Stomach (tissue), 4 donors: ENCODE data around the gene SCRG1.

Experiments
- POLR2A ChIP-seq, 4 donors: fragments of 450-650 bp; IDR thresholded peaks; one replicate each; pipeline ENCODE4 v1.6.1; 2016; ENCODE audit warnings: antibody characterized with exemption in 4 of 4, control low read depth in 2 of 4, mild to moderate bottlenecking in 1 of 4, moderate library complexity in 1 of 4
- TF ChIP-seq, protein P1 (sequence below), 7 experiments: fragments of 450-650 bp in 4 of 7; fragments of 200-600 bp in 3 of 7; sonication (generic) in 3 of 7; IDR thresholded peaks; one replicate each; pipeline ENCODE4 v1.5.1; 2016 to 2019; ENCODE audit warnings: antibody characterized with exemption in 7 of 7, control low read depth in 2 of 7, mild to moderate bottlenecking in 1 of 7

DNA sequence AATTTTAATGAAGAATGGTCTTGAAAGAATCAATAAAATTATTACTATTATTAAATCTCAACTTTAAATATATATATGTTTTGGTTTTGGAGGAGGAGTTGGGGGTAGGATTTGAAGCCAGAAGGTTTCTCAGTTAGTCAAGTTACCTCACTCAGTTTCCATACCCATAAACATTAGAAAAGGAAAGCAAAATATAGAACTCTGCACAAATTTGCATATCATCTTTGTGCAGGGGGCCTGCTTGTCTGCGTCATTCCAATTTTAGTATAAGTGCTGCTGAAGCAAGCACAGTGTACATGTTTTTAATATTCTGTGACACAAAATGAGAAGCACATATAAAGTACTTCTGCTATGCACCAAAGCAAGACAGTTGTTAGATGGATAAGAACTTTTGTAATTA is 47.5 kb upstream of the SCRG1 start:
- TF ChIP-seq, protein P1, sequence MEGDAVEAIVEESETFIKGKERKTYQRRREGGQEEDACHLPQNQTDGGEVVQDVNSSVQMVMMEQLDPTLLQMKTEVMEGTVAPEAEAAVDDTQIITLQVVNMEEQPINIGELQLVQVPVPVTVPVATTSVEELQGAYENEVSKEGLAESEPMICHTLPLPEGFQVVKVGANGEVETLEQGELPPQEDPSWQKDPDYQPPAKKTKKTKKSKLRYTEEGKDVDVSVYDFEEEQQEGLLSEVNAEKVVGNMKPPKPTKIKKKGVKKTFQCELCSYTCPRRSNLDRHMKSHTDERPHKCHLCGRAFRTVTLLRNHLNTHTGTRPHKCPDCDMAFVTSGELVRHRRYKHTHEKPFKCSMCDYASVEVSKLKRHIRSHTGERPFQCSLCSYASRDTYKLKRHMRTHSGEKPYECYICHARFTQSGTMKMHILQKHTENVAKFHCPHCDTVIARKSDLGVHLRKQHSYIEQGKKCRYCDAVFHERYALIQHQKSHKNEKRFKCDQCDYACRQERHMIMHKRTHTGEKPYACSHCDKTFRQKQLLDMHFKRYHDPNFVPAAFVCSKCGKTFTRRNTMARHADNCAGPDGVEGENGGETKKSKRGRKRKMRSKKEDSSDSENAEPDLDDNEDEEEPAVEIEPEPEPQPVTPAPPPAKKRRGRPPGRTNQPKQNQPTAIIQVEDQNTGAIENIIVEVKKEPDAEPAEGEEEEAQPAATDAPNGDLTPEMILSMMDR (IDR thresholded peaks at IDR 0.05) = no peak
- TF ChIP-seq POLR2A (IDR thresholded peaks at IDR 0.05) = no peak
